HEK293 (cell line): ENCODE data around the gene PPP1R12C.
A peak's percentile ranks its signal among the peaks of the same experiment; 100 is the strongest.

Experiments used
- CTCF ChIA-PET: fragments of 350-600 bp; formaldehyde crosslinking; extraction: SDS; loops from one replicate; lab custom pipeline; 2021; ENCODE audit warnings: antibody characterized with exemption; lab: Yijun Ruan, JAX
- POLR2A ChIA-PET: fragments of 300-600 bp; formaldehyde crosslinking; extraction: SDS; loops from one replicate; lab custom pipeline; 2020; ENCODE audit warnings: antibody characterized with exemption, inconsistent platforms; lab: Yijun Ruan, JAX
- H3K27ac ChIP-seq: fragments of 200-500 bp; sonication (Bioruptor generic); 2 replicates; pipeline ENCODE4 v1.5.1; 2014; ENCODE audit warnings: low read depth, low read length, control low read depth, inconsistent platforms; ENCODE audit errors: extremely low read depth
- H3K36me3 ChIP-seq, 2 experiments: fragments of 200-500 bp in 1 of 2; sonication (Bioruptor generic) in 1 of 2; 1 replicate in 1 of 2; 2 replicates in 1 of 2; pipeline ENCODE4 v1.5.1; 2014 to 2017; ENCODE audit warnings: inconsistent platforms in 2 of 2, low read length in 2 of 2; ENCODE audit not compliant: control insufficient read depth in 2 of 2, insufficient read depth in 1 of 2
- H3K4me1 ChIP-seq: fragments of 200-500 bp; sonication (Bioruptor generic); 2 replicates; pipeline ENCODE4 v1.5.1; 2014; ENCODE audit warnings: mild to moderate bottlenecking, low read length, inconsistent platforms; ENCODE audit not compliant: control insufficient read depth, insufficient read depth
- H3K4me3 ChIP-seq: 2 replicates; pipeline ENCODE4 v1.5.1; 2011; ENCODE audit warnings: low read depth, mild to moderate bottlenecking, control low read depth, low read length, moderate library complexity
- H3K9me3 ChIP-seq: fragments of 200-500 bp; sonication (Bioruptor generic); 2 replicates; pipeline ENCODE4 v1.5.1; 2014; ENCODE audit warnings: low read depth, low read length, inconsistent platforms; ENCODE audit not compliant: control insufficient read depth, insufficient read depth
- ATF2 ChIP-seq: fragments of 450-650 bp; formaldehyde crosslinking; IDR thresholded peaks from 2 replicates; pipeline ENCODE4 v1.5.1; 2016; ENCODE audit warnings: missing biosample characterization, missing genetic modification characterization, low read depth
- BCL11B ChIP-seq: fragments of 450-650 bp; formaldehyde crosslinking; IDR thresholded peaks from 2 replicates; pipeline ENCODE4 v1.5.1; 2016; ENCODE audit warnings: low read depth, missing biosample characterization, missing genetic modification characterization
- CTCF ChIP-seq: fragments of 450-650 bp; formaldehyde crosslinking; IDR thresholded peaks from 2 replicates; pipeline ENCODE4 v1.5.1; 2016; ENCODE audit warnings: missing biosample characterization, missing genetic modification characterization
- GLIS2 ChIP-seq: fragments of 450-650 bp; formaldehyde crosslinking; IDR thresholded peaks from 2 replicates; pipeline ENCODE4 v1.5.1; 2016; ENCODE audit warnings: missing biosample characterization, missing genetic modification characterization
- KLF1 ChIP-seq: fragments of 450-650 bp; formaldehyde crosslinking; IDR thresholded peaks from 2 replicates; pipeline ENCODE4 v1.5.1; 2016; ENCODE audit warnings: missing biosample characterization, missing genetic modification characterization
- KLF8 ChIP-seq: fragments of 450-650 bp; formaldehyde crosslinking; IDR thresholded peaks from 2 replicates; pipeline ENCODE4 v1.5.1; 2016; ENCODE audit warnings: missing biosample characterization, missing genetic modification characterization
- PRDM2 ChIP-seq: fragments of 450-650 bp; formaldehyde crosslinking; IDR thresholded peaks from 2 replicates; pipeline ENCODE4 v1.5.1; 2016; ENCODE audit warnings: missing biosample characterization, missing genetic modification characterization, borderline replicate concordance
- REPIN1 ChIP-seq: fragments of 450-650 bp; formaldehyde crosslinking; IDR thresholded peaks from 2 replicates; pipeline ENCODE4 v1.5.1; 2017; ENCODE audit warnings: missing biosample characterization, missing genetic modification characterization, low read depth
- SCRT2 ChIP-seq: fragments of 450-650 bp; formaldehyde crosslinking; IDR thresholded peaks from 2 replicates; pipeline ENCODE4 v1.5.1; 2016; ENCODE audit warnings: missing biosample characterization, missing genetic modification characterization
- ZBTB1 ChIP-seq: fragments of 450-650 bp; formaldehyde crosslinking; IDR thresholded peaks from 2 replicates; pipeline ENCODE4 v1.5.1; 2016; ENCODE audit warnings: missing biosample characterization, missing genetic modification characterization
- ZBTB17 ChIP-seq: fragments of 450-650 bp; formaldehyde crosslinking; IDR thresholded peaks from 2 replicates; pipeline ENCODE4 v1.5.1; 2016; ENCODE audit warnings: missing biosample characterization, missing genetic modification characterization
- ZBTB20 ChIP-seq: fragments of 450-650 bp; formaldehyde crosslinking; IDR thresholded peaks from 2 replicates; pipeline ENCODE4 v1.5.1; 2016; ENCODE audit warnings: missing biosample characterization, missing genetic modification characterization
- ZEB2 ChIP-seq: fragments of 450-650 bp; formaldehyde crosslinking; IDR thresholded peaks from 2 replicates; pipeline ENCODE4 v1.5.1; 2016; ENCODE audit warnings: missing biosample characterization, missing genetic modification characterization
- ZNF146 ChIP-seq: fragments of 450-650 bp; formaldehyde crosslinking; IDR thresholded peaks from 2 replicates; pipeline ENCODE4 v1.5.1; 2016; ENCODE audit warnings: missing biosample characterization, missing genetic modification characterization
- ZNF362 ChIP-seq: fragments of 450-650 bp; formaldehyde crosslinking; IDR thresholded peaks from 2 replicates; pipeline ENCODE4 v1.5.1; 2016; ENCODE audit warnings: missing biosample characterization, missing genetic modification characterization
- ZNF426 ChIP-seq: fragments of 450-650 bp; formaldehyde crosslinking; IDR thresholded peaks from 2 replicates; pipeline ENCODE4 v1.5.1; 2017; ENCODE audit warnings: missing biosample characterization, missing genetic modification characterization, mild to moderate bottlenecking, inconsistent platforms, moderate library complexity
- ZNF488 ChIP-seq: fragments of 450-650 bp; formaldehyde crosslinking; IDR thresholded peaks from 2 replicates; pipeline ENCODE4 v1.5.1; 2016; ENCODE audit warnings: missing biosample characterization, missing genetic modification characterization
- ZNF544 ChIP-seq: fragments of 450-650 bp; formaldehyde crosslinking; IDR thresholded peaks from 2 replicates; pipeline ENCODE4 v1.5.0; 2017; ENCODE audit warnings: missing biosample characterization, missing genetic modification characterization
- ZNF580 ChIP-seq: fragments of 450-650 bp; formaldehyde crosslinking; IDR thresholded peaks from 2 replicates; pipeline ENCODE4 v1.5.1; 2016; ENCODE audit warnings: missing biosample characterization, missing genetic modification characterization
- ZNF654 ChIP-seq: fragments of 450-650 bp; formaldehyde crosslinking; IDR thresholded peaks from 2 replicates; pipeline ENCODE4 v1.5.1; 2016; ENCODE audit warnings: low read depth, missing biosample characterization, missing genetic modification characterization
- ZNF660 ChIP-seq: fragments of 450-650 bp; IDR thresholded peaks from 2 replicates; pipeline ENCODE4 v1.5.1; 2018; ENCODE audit warnings: missing biosample characterization, mild to moderate bottlenecking, missing genetic modification characterization

Gene PPP1R12C

GRCh38 chr19:55147545-55148251 lies 30.3 kb upstream of the PPP1R12C start:
- ChIA-PET POLR2A (interaction anchor here (1.0 to 2.0 kb wide), 3 partner anchors 9 to 260 kb away, joined by 4 to 11 read pairs (median 4); partner anchors contain the start of gene UBE2S), CTCF (interaction anchor here (0.5 to 4.6 kb wide), 6 partner anchors 12 to 356 kb away, joined by 3 to 52 read pairs (median 5); no protein-coding TSS in a partner anchor)
- no peak for TF ChIP-seq ZNF660
- TF ChIP-seq KLF1 (tag by site-specific recombination) = no peak
- TF ChIP-seq GLIS2 (tag by site-specific recombination) = peak; percentile 27; the same call in 1 of the 2 replicates
- TF ChIP-seq ZNF544 (tag by site-specific recombination) = no peak
- TF ChIP-seq PRDM2 (tag by site-specific recombination) = no peak
- Histone ChIP-seq H3K4me1 (no peaks in the 10 kb centered on the region), H3K27ac (no peak overlapping the region), H3K36me3 (no peaks in the 10 kb centered on the region), H3K4me3 (no peak overlapping the region), H3K9me3 (no peaks in the 10 kb centered on the region)

- H3K9me3 ChIP-seq = no peaks in the 10 kb centered on the region
- H3K4me3 ChIP-seq = peak overlapping the region; percentile 46
- ChIA-PET POLR2A (interaction anchor here (0.6 to 2.0 kb wide), 10 partner anchors 9 to 262 kb away, joined by 3 to 11 read pairs (median 4); partner anchors contain the start of genes PPP1R12C, PPP6R1 and UBE2S), CTCF (interaction anchor here (0.6 to 4.6 kb wide), 16 partner anchors 9 to 486 kb away, joined by 3 to 52 read pairs (median 5); partner anchors contain the start of genes DNAAF3 and TNNI3)
- no peak overlapping the region; the same call in 1 of the 2 replicates for H3K27ac ChIP-seq
- H3K36me3 ChIP-seq = no peaks in the 10 kb centered on the region
- no peaks in the 10 kb centered on the region for H3K4me1 ChIP-seq
- TF ChIP-seq ZNF660 (no peak), SCRT2 (tag by site-specific recombination) (no peak), ZBTB1 (tag by site-specific recombination) (no peak), ZNF146 (no peak), ZNF488 (no peak), ATF2 (tag by site-specific recombination) (no peak), ZNF426 (tag by site-specific recombination) (no peak), ZNF362 (no peak), KLF8 (peak; percentile 67), REPIN1 (no peak), ZBTB20 (tag by site-specific recombination) (peak; percentile 50; the same call in 1 of the 2 replicates), ZBTB17 (tag by site-specific recombination) (peak; percentile 63), ZNF580 (no peak), ZEB2 (tag by site-specific recombination) (no peak), CTCF (tag by site-specific recombination) (no peak), ZNF654 (tag by site-specific recombination) (no peak), BCL11B (tag by site-specific recombination) (no peak)
Measured at GRCh38 chr19:55146705-55147273, 29.4 kb upstream of the PPP1R12C start.
